ENCODE measurements around the gene MAGT1.

DNA sequence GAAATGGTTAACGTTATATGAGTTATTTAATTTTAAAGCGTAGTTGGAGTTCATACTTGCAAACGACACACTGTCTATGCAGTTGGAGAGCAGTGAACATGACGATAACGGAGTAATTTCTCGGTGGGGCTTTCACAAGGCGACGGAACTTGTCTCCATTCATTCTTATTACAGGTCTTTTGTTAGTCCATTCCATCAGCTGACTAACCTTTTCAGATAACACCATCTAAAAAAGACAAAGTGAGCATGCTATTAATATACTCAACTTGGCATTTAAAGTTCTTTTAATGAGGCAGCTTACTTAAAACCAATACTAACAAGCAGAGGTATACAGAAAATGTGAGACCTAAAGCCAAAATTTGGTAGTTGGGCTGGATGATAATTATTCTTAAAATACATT is 19.9 kb downstream of the MAGT1 start:
- TF ChIP-seq, protein P1, sequence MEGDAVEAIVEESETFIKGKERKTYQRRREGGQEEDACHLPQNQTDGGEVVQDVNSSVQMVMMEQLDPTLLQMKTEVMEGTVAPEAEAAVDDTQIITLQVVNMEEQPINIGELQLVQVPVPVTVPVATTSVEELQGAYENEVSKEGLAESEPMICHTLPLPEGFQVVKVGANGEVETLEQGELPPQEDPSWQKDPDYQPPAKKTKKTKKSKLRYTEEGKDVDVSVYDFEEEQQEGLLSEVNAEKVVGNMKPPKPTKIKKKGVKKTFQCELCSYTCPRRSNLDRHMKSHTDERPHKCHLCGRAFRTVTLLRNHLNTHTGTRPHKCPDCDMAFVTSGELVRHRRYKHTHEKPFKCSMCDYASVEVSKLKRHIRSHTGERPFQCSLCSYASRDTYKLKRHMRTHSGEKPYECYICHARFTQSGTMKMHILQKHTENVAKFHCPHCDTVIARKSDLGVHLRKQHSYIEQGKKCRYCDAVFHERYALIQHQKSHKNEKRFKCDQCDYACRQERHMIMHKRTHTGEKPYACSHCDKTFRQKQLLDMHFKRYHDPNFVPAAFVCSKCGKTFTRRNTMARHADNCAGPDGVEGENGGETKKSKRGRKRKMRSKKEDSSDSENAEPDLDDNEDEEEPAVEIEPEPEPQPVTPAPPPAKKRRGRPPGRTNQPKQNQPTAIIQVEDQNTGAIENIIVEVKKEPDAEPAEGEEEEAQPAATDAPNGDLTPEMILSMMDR (IDR thresholded peaks at IDR 0.05), result no peak
- no peak for TF ChIP-seq POLR2A (IDR thresholded peaks at IDR 0.05)
